Lower leg skin (tissue), 3 donors: ENCODE data around the gene MAN2A1.

ENCODE experiments used
- CTCF ChIP-seq, 3 donors: fragments of 450-650 bp; IDR thresholded peaks; one replicate each; pipeline ENCODE4 v1.5.1; 2016; ENCODE audit warnings: antibody characterized with exemption in 3 of 3, mild to moderate bottlenecking in 3 of 3, moderate library complexity in 2 of 3
- POLR2A ChIP-seq, 2 donors: fragments of 450-650 bp; IDR thresholded peaks; one replicate each; pipeline ENCODE4 v1.6.1; 2016 to 2017; ENCODE audit warnings: antibody characterized with exemption in 2 of 2, mild to moderate bottlenecking in 1 of 2, moderate library complexity in 1 of 2

GRCh38 chr5:109754319-109754718 is 64.6 kb downstream of the MAN2A1 start:
- TF ChIP-seq CTCF (IDR thresholded peaks at IDR 0.05) (no peak), POLR2A (IDR thresholded peaks at IDR 0.05) (no peak)
